ENCODE data around the gene POU2F3. TPM values are rescaled to one million over a fixed set of nuclear protein-coding genes. Genes with fewer than 3 reads are reported as not detected.
A peak's percentile ranks its signal among the peaks of the same experiment; 100 is the strongest.

POU2F3 gene
- polyA plus RNA-seq, 3 donors = 0.38 to 0.64 (median 0.47) TPM

- peak; percentile 57 for DNase-seq
Observed at GRCh38 chr11:120316880-120317688, 77.1 kb downstream of the POU2F3 start.

- DNase-seq = no peak
Observed at GRCh38 chr11:120317689-120318480, 77.9 kb downstream of the POU2F3 start.

GRCh38 chr11:120318906-120319305 is 79.0 kb downstream of the POU2F3 start:
- DNase-seq = no peak

- peak; percentile 81 for DNase-seq
Observed at GRCh38 chr11:120324932-120325810, 85.2 kb downstream of the POU2F3 start, which contains the start of gene TLCD5. Gene TLCD5, plus strand, starts transcription at chr11:120325299. Its CDS starts 2,143 bp downstream, at chr11:120327442.

GRCh38 chr11:120326228-120326627 is 86.3 kb downstream of the POU2F3 start:
- DNase-seq = no peak

- no peak for DNase-seq
Observed at GRCh38 chr11:120326845-120327281, 86.9 kb downstream of the POU2F3 start.

- DNase-seq = no peak
Observed at GRCh38 chr11:120327311-120327710, 87.4 kb downstream of the POU2F3 start.

- DNase-seq = no peak
Observed at GRCh38 chr11:120329556-120329955, 89.6 kb downstream of the POU2F3 start.

GRCh38 chr11:120330045-120330444 is 90.1 kb downstream of the POU2F3 start:
- DNase-seq = no peak

GRCh38 chr11:120331301-120331996 is 91.5 kb downstream of the POU2F3 start:
- no peak for DNase-seq

- DNase-seq = no peak
Observed at GRCh38 chr11:120332822-120333716, 93.1 kb downstream of the POU2F3 start.

- no peak for DNase-seq
Observed at GRCh38 chr11:120333801-120334200, 93.9 kb downstream of the POU2F3 start.

- no peak for DNase-seq
Observed at GRCh38 chr11:120334332-120334731, 94.4 kb downstream of the POU2F3 start.

GRCh38 chr11:120334894-120335462 is 95.0 kb downstream of the POU2F3 start:
- peak; percentile 86 for DNase-seq

- no peak for DNase-seq
Observed at GRCh38 chr11:120335556-120335907, 95.6 kb downstream of the POU2F3 start.

GRCh38 chr11:120335908-120336640 is 96.1 kb downstream of the POU2F3 start, which contains the start of gene ARHGEF12:
Gene ARHGEF12, plus strand, starts transcription at chr11:120336413. Its CDS starts 831 bp downstream, at chr11:120337244.
- DNase-seq = peak; percentile 96

- no peak for DNase-seq
Observed at GRCh38 chr11:120336641-120337354, 96.9 kb downstream of the POU2F3 start.

Measured in renal pelvis (tissue), 4 donors.